GM04503 (cell line): ENCODE measurements around the gene GORASP1.

Experiments
- DNase-seq: peaks from one replicate; pipeline ENCODE4 v3.0.0-alpha.2; 2012; ENCODE audit warnings: low read depth

GORASP1 gene

DNA sequence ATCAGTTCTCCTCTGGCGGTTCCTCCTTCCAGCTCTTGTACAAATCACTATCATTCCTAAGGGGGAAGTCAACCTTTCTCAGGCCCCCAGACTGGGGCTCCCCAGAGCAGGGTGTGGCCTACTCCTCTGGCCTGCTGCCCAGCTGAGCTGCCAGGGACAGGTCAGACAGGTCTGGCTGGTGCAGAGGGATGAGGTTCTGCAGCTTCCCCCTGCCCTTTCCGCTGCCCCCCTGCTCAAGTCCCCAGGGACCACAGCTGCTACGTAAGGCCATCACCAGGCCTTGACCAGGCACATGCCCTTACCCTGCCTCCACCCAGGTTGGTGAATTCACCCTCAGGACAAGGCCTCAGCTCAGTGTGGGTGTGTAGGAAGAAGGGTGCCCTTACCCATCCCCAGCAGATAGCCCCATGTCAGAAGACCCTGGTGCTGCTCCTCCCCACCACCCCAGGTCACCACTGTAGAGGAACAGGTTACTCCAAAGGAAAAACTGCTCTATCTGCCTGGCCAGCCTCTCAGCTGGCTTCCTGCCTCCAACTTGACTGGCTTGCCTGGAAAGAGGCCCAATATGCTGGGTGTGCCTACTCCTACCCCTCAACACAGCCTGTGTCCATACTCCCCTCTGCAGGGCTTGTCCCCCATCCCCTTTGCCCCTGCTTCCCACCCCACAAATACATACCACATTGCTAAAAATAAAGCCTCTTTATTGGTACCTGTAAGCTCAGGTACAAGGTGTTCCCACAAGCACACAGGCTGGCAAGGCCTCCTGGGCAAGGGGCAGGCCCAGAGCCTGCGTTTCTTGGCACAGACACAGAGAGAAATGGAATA lies 34.0 kb upstream of the GORASP1 start:
- no peak for DNase-seq

GRCh38 chr3:39140341-39140971 lies 33.0 kb upstream of the GORASP1 start:
- DNase-seq: no peak

DNA sequence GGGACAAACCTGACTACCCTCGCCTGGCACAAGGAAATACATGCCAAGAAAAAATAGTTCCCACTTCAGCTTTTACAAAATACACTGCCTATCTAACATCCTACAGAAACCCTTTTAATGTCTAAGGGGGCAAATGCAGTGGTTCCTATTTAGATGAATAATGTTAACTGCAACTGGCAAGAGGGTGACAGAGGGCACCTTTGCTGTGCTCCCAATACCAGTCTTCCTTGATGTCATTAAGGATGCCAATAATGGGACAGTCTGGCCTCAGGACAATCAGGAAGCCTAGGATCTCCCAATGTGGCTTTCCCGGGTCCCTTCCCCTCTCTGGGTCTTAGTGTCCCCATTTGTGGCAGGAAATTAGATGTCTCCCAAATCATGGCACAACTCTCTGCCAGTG lies 32.0 kb upstream of the GORASP1 start:
- DNase-seq: no peak

GRCh38 chr3:39138804-39139415 lies 31.5 kb upstream of the GORASP1 start:
- no peak for DNase-seq

- no peak for DNase-seq
Observed at GRCh38 chr3:39137991-39138803, 30.8 kb upstream of the GORASP1 start.

- no peak for DNase-seq
Observed at GRCh38 chr3:39137435-39137936, 30.1 kb upstream of the GORASP1 start.

- no peak for DNase-seq
Observed at GRCh38 chr3:39136533-39137434, 29.4 kb upstream of the GORASP1 start.

- no peak for DNase-seq
Observed at GRCh38 chr3:39135170-39135805, 27.9 kb upstream of the GORASP1 start.

- no peak for DNase-seq
Observed at GRCh38 chr3:39134305-39134704, 26.9 kb upstream of the GORASP1 start.

GRCh38 chr3:39133822-39134221 lies 26.4 kb upstream of the GORASP1 start:
- DNase-seq: no peak

GRCh38 chr3:39133093-39133490 lies 25.7 kb upstream of the GORASP1 start:
- no peak for DNase-seq

DNA sequence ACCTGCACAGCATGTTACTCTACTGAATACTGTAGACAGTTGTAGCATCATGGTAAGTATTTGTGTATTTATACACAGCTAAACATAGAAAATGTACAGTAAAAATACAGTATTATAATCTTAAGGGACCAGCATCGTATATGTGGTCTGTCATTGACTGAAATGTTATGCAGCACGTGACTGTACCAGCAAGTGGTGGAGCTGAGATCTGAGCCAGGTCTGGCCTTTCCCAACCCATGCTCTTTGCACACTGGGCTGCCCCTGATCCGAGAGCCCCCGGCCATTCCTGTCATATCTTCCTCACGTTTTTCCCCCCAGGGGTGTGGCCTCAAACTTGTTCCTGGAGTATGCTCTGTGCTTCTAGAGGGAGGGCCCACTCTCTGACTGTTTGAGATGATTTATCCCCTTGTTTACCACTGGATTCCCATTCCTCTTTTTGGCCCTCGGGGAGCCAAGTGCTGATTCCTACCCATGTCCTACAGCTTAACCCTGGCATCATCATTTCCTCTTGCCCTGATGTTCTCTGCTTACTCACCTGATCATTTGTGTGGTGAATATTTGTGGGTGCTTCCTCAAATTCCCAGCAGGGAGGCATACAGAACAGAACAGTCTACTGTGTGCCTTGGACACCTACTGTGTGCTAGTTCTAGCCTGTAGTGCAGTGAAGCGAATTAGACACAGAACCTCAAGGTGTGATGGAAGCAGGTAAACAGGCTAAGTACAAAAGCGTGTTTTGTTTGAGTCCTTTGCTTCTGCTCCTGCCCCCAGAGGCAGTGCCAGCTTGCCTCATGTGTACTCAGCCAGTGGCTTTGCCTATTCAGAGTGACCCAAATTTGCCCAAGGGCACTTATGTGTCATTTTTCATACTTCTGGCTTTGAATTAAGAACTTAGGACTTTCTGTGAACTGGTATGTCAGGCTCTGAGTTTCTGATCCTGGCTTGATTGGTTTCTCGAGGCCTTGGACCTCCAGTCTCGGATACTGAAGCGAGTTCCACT lies 25.0 kb upstream of the GORASP1 start:
- no peak for DNase-seq

DNA sequence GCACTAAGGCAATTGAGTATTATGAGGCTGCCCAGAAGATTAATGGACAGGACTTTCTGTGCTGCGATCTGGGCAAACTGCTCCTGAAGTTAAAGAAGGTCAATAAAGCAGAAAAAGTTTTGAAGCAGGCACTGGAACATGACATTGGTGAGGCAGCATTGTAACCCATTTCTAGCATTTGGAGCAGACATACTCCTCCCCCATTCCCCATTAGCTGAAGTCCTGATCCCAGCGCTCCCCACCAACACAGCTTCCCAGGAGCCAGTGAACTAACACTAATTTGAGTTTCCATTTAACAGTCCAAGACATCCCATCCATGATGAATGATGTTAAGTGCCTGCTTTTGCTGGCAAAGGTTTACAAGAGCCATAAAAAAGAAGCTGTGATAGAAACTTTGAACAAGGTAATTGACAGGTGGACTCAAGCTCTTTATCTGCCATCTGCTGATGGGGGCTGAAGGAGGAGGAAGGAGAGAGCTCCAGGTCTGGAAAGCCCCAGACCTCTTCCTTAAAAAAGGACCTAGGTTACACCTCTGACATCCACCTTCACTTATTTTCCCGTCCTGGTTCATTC lies 23.4 kb upstream of the GORASP1 start:
- DNase-seq: no peak

- no peak for DNase-seq
Observed at GRCh38 chr3:39130026-39130425, 22.6 kb upstream of the GORASP1 start.

- no peak for DNase-seq
Observed at GRCh38 chr3:39128951-39129350, 21.5 kb upstream of the GORASP1 start.

GRCh38 chr3:39127908-39128304 lies 20.5 kb upstream of the GORASP1 start:
- no peak for DNase-seq

DNA sequence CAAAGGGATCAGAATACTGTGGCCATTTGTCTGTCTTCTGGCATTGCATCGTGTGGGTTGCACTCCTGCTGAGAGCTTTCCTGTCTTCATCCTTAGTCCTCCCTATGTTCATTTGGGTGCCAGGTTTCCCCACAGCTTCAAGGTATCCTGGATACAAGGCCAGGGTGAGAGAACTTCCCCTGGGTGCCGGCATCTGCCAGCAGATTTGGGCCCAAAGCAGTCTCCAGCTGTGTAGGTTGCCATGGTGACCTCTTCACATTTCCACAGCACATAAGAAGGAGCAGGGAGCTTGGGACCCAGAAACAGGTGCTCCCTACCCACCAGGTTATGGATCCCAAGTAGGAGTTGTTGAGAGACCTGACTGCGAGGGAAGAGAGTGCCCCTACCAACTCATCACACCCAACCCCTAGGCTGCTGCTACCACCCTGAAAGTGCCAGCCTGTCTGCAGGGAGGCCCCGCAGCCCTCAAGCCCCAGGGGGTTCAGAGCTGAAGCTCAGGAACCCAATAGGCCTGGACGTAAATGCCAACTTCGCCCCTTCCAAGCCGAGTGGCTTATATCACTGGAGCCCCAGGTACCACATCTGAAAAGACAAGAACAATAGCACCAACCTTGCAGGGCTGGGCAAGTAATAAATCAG lies 20.0 kb upstream of the GORASP1 start:
- no peak for DNase-seq

GRCh38 chr3:39126532-39127071 lies 19.2 kb upstream of the GORASP1 start:
- no peak for DNase-seq
